ENCODE results near the gene NGFR. TPM values are rescaled to one million over a fixed set of nuclear protein-coding genes. Genes with fewer than 3 reads are reported as not detected.

NGFR gene
- total and polyA plus RNA-seq, 7 experiments from 2014 or later: 0.07 to 0.17 (median 0.16) TPM; not detected in 4

GRCh38 chr17:49516180-49516579, 21.1 kb downstream of the NGFR start:
- no peak for ATAC-seq
- no peak overlapping the region for H3K4me3 Mint-ChIP-seq
- H3K27me3 Mint-ChIP-seq: peaks cover 0 to 4% (median under 1%) of the 10 kb centered on the region in 5 donors
- no peaks in the 10 kb centered on the region for H3K36me3 ChIP-seq (ENCODE audit: control insufficient read depth in 2 of 3, insufficient read depth in 3 of 3, low read length in 3 of 3)
- intact Hi-C loops (cut with micrococcal nuclease): no loop called here
- ChIA-PET CTCF (no interaction called here), POLR2A (no interaction called here)
- peaks cover 0 to 1% (median 0%) of the 10 kb centered on the region in 11 donors for H3K9me3 Mint-ChIP-seq
- H3K27me3 ChIP-seq (ENCODE audit: control insufficient read depth in 2 of 2, insufficient read depth in 2 of 2, low read length in 2 of 2): no peaks in the 10 kb centered on the region
- no peaks in the 10 kb centered on the region for H3K4me1 Mint-ChIP-seq
- no peak overlapping the region for H3K27ac Mint-ChIP-seq
- no peaks in the 10 kb centered on the region for H3K9me3 ChIP-seq (ENCODE audit: control insufficient read depth in 2 of 3, low read length in 3 of 3)
- no peaks in the 10 kb centered on the region for H3K36me3 Mint-ChIP-seq
- H3K4me3 ChIP-seq (ENCODE audit: low read length): no peak overlapping the region
- no peak overlapping the region for H3K27ac ChIP-seq (ENCODE audit: low read depth, low read length)
- H3K4me1 ChIP-seq (ENCODE audit: control insufficient read depth in 2 of 2, insufficient read depth in 2 of 2, low read length in 2 of 2): no peaks in the 10 kb centered on the region
- no peak for DNase-seq

GRCh38 chr17:49518346-49519078, 23.4 kb downstream of the NGFR start:
- no peak overlapping the region for H3K4me3 ChIP-seq (ENCODE audit: low read length)
- POLR2A ChIA-PET: no interaction called here

GRCh38 chr17:49519781-49520180, 24.7 kb downstream of the NGFR start:
- CTCF ChIA-PET: no interaction called here
- Histone ChIP-seq H3K4me3 (ENCODE audit: low read length) (no peak overlapping the region), H3K36me3 (ENCODE audit: control insufficient read depth in 2 of 3, insufficient read depth in 3 of 3, low read length in 3 of 3) (no peaks in the 10 kb centered on the region), H3K27me3 (ENCODE audit: control insufficient read depth in 2 of 2, insufficient read depth in 2 of 2, low read length in 2 of 2) (no peaks in the 10 kb centered on the region), H3K9me3 (ENCODE audit: control insufficient read depth in 2 of 3, low read length in 3 of 3) (no peaks in the 10 kb centered on the region), H3K27ac (ENCODE audit: low read depth, low read length) (no peak overlapping the region), H3K4me1 (ENCODE audit: control insufficient read depth in 2 of 2, insufficient read depth in 2 of 2, low read length in 2 of 2) (no peaks in the 10 kb centered on the region)
- H3K27ac Mint-ChIP-seq: no peak overlapping the region
- intact Hi-C loops (cut with micrococcal nuclease): no loop called here
- peaks cover 0 to 5% (median 0%) of the 10 kb centered on the region in 5 donors for H3K27me3 Mint-ChIP-seq
- H3K9me3 Mint-ChIP-seq: peaks cover 0 to 4% (median 0%) of the 10 kb centered on the region in 11 donors
- DNase-seq: no peak
- ATAC-seq: no peak
- no peak overlapping the region for H3K4me3 Mint-ChIP-seq
- H3K4me1 Mint-ChIP-seq: peaks cover 0 to 14% (median 6%) of the 10 kb centered on the region in 7 donors
- POLR2A ChIA-PET: no interaction called here
- no peaks in the 10 kb centered on the region for H3K36me3 Mint-ChIP-seq

More at GRCh38 chr17:49518346-49519078, 23.4 kb downstream of the NGFR start:
- Histone ChIP-seq H3K36me3 (ENCODE audit: control insufficient read depth in 2 of 3, insufficient read depth in 3 of 3, low read length in 3 of 3) (no peaks in the 10 kb centered on the region), H3K27me3 (ENCODE audit: control insufficient read depth in 2 of 2, insufficient read depth in 2 of 2, low read length in 2 of 2) (no peaks in the 10 kb centered on the region), H3K27ac (ENCODE audit: low read depth, low read length) (no peak overlapping the region), H3K4me1 (ENCODE audit: control insufficient read depth in 2 of 2, insufficient read depth in 2 of 2, low read length in 2 of 2) (no peaks in the 10 kb centered on the region), H3K9me3 (ENCODE audit: control insufficient read depth in 2 of 3, low read length in 3 of 3) (no peaks in the 10 kb centered on the region)
- Mint-ChIP-seq H3K4me1 (peaks cover 0 to 10% (median 5%) of the 10 kb centered on the region in 7 donors), H3K4me3 (no peak overlapping the region), H3K27ac (peak overlapping the region in 1 of 9 donors; percentile 42), H3K9me3 (peaks cover 0 to 4% (median 0%) of the 10 kb centered on the region in 11 donors), H3K27me3 (peaks cover 0 to 5% (median 0%) of the 10 kb centered on the region in 5 donors), H3K36me3 (no peaks in the 10 kb centered on the region)
- CTCF ChIA-PET: no interaction called here
- intact Hi-C loops (cut with micrococcal nuclease): no loop called here
- ATAC-seq: no peak
- DNase-seq: no peak

GRCh38 chr17:49520386-49521087, 25.4 kb downstream of the NGFR start:
- POLR2A ChIA-PET: no interaction called here
- Histone ChIP-seq H3K9me3 (ENCODE audit: control insufficient read depth in 2 of 3, low read length in 3 of 3) (no peaks in the 10 kb centered on the region), H3K27me3 (ENCODE audit: control insufficient read depth in 2 of 2, insufficient read depth in 2 of 2, low read length in 2 of 2) (no peaks in the 10 kb centered on the region), H3K4me3 (ENCODE audit: low read length) (no peak overlapping the region), H3K4me1 (ENCODE audit: control insufficient read depth in 2 of 2, insufficient read depth in 2 of 2, low read length in 2 of 2) (no peaks in the 10 kb centered on the region), H3K36me3 (ENCODE audit: control insufficient read depth in 2 of 3, insufficient read depth in 3 of 3, low read length in 3 of 3) (no peaks in the 10 kb centered on the region), H3K27ac (ENCODE audit: low read depth, low read length) (no peak overlapping the region)
- intact Hi-C loops (cut with micrococcal nuclease): no loop called here
- peaks cover 0 to 4% (median 0%) of the 10 kb centered on the region in 11 donors for H3K9me3 Mint-ChIP-seq
- ATAC-seq (no peak), DNase-seq (no peak)
- H3K36me3 Mint-ChIP-seq: no peaks in the 10 kb centered on the region
- no peak overlapping the region for H3K27ac Mint-ChIP-seq
- peaks cover 0 to 14% (median 6%) of the 10 kb centered on the region in 7 donors for H3K4me1 Mint-ChIP-seq
- CTCF ChIA-PET: no interaction called here
- H3K4me3 Mint-ChIP-seq: no peak overlapping the region
- H3K27me3 Mint-ChIP-seq: peaks cover 0 to 5% (median 0%) of the 10 kb centered on the region in 5 donors

- ChIA-PET CTCF (no interaction called here), POLR2A (no interaction called here)
- H3K9me3 Mint-ChIP-seq: peaks cover 0 to 4% (median 0%) of the 10 kb centered on the region in 11 donors
Observed at GRCh38 chr17:49521088-49521450, 26.0 kb downstream of the NGFR start.

GRCh38 chr17:49521471-49522356, 26.6 kb downstream of the NGFR start:
- H3K9me3 ChIP-seq (ENCODE audit: control insufficient read depth in 2 of 3, low read length in 3 of 3): no peaks in the 10 kb centered on the region
- no peaks in the 10 kb centered on the region for H3K36me3 ChIP-seq (ENCODE audit: control insufficient read depth in 2 of 3, insufficient read depth in 3 of 3, low read length in 3 of 3)
- CTCF ChIA-PET: no interaction called here
- DNase-seq (no peak), ATAC-seq (no peak)
- Mint-ChIP-seq H3K36me3 (no peaks in the 10 kb centered on the region), H3K4me1 (peaks cover 0 to 14% (median 6%) of the 10 kb centered on the region in 7 donors), H3K9me3 (peaks cover 0 to 4% (median 0%) of the 10 kb centered on the region in 11 donors), H3K4me3 (no peak overlapping the region), H3K27ac (peak overlapping the region in 1 of 9 donors; percentile 66), H3K27me3 (peaks cover 0 to 5% (median 0%) of the 10 kb centered on the region in 5 donors)
- H3K27me3 ChIP-seq (ENCODE audit: control insufficient read depth in 2 of 2, insufficient read depth in 2 of 2, low read length in 2 of 2): no peaks in the 10 kb centered on the region
- no peak overlapping the region for H3K4me3 ChIP-seq (ENCODE audit: low read length)
- no peaks in the 10 kb centered on the region for H3K4me1 ChIP-seq (ENCODE audit: control insufficient read depth in 2 of 2, insufficient read depth in 2 of 2, low read length in 2 of 2)
- H3K27ac ChIP-seq (ENCODE audit: low read depth, low read length): no peak overlapping the region
- POLR2A ChIA-PET: interaction anchor here (0.6 kb wide), 1 partner anchor 300 kb away, joined by 3 read pairs; no protein-coding TSS in a partner anchor
- intact Hi-C loops (cut with micrococcal nuclease): no loop called here

More at GRCh38 chr17:49521088-49521450, 26.0 kb downstream of the NGFR start:
- Histone ChIP-seq H3K4me1 (ENCODE audit: control insufficient read depth in 2 of 2, insufficient read depth in 2 of 2, low read length in 2 of 2) (no peaks in the 10 kb centered on the region), H3K27me3 (ENCODE audit: control insufficient read depth in 2 of 2, insufficient read depth in 2 of 2, low read length in 2 of 2) (no peaks in the 10 kb centered on the region), H3K27ac (ENCODE audit: low read depth, low read length) (no peak overlapping the region), H3K36me3 (ENCODE audit: control insufficient read depth in 2 of 3, insufficient read depth in 3 of 3, low read length in 3 of 3) (no peaks in the 10 kb centered on the region), H3K4me3 (ENCODE audit: low read length) (no peak overlapping the region), H3K9me3 (ENCODE audit: control insufficient read depth in 2 of 3, low read length in 3 of 3) (no peaks in the 10 kb centered on the region)
- no peaks in the 10 kb centered on the region for H3K36me3 Mint-ChIP-seq
- ATAC-seq: no peak
- peaks cover 0 to 5% (median 0%) of the 10 kb centered on the region in 5 donors for H3K27me3 Mint-ChIP-seq
- intact Hi-C loops (cut with micrococcal nuclease): no loop called here
- no peak overlapping the region for H3K4me3 Mint-ChIP-seq
- DNase-seq: no peak
- H3K4me1 Mint-ChIP-seq: peaks cover 0 to 14% (median 6%) of the 10 kb centered on the region in 7 donors
- no peak overlapping the region for H3K27ac Mint-ChIP-seq
